A549 treated with dexamethasone at 1 μM for 4 hours (cell line): ENCODE results near the gene PCSK6. TPM values are rescaled to one million over a fixed set of nuclear protein-coding genes. Genes with fewer than 3 reads are reported as not detected.

ENCODE experiments used
- total RNA-seq: library from RNA; stranded (reverse); fragments of 200-300 nt; extraction: Qiagen RNA extraction; gene quantifications from 5 replicates; pipeline ENCODE4 v1.2.3, GENCODE V29; 2022

Gene PCSK6
- 10.4 to 15.6 TPM (median 13.9 TPM) in 5 replicates for total RNA-seq

GRCh38 chr15:101489599-101490407, at the start of gene PCSK6:
PCSK6 (minus strand) TSS chr15:101489707; CDS start chr15:101489670, 37 bp downstream.

DNA sequence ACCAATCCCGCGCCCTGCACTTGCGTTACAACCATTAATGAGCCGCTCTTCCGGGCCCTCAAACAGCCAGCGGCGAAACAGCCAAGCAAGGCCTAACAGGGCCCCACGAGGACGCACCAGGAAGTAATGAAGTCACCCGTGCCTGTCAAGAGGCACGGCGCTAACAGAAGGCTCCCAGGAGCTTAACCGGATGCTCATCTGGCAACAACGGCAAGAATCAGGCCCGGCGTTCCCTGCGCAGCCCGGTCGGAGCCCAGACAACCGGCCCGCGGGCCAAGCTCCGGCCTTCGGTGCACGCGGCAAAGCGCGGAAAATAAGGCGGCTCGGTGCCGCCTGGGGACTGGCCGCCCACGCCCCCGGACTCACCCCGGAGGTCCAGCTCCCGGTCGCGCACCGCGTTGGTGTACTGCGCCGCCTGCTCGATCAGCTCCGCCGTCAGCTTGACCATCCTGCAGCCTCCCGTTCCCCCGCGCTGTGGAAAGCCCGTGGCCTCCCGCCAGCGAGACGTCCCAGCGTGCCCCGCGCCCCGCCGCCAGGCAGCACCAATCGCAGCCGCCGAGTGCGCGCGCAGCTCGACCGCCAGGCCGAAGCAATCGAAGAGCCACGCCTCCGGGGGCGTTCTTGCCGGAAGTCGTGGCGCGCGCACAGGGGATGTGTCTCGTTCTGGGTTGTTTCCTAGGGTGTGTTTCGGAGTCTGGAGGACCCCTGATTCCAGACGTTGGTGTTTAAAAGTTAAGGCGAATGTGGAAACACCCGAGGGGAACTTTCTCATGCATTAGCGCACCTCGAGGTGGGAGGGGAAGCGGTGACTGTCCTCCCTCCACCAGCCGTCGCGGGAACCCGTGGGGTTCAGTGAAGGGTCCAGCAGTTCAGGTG, 194.5 kb downstream of the PCSK6 start, which contains the start of gene SNRPA1:
TSS of gene SNRPA1 (minus strand) at position 518 of the 876 bp plus-strand sequence. CDS start at position 448, 70 bp downstream.

GRCh38 chr15:101277038-101277822, 212.3 kb downstream of the PCSK6 start, which contains the start of gene SELENOS:
SELENOS (minus strand) TSS chr15:101277485; CDS start chr15:101277417, 68 bp downstream.

Other genes starting within 250 kb of the PCSK6 start
- 25.8 to 34.2 TPM (median 31.5 TPM) in 5 replicates for gene CHSY1, start 237.7 kb downstream of the PCSK6 start, total RNA-seq
- gene SELENOS, start 212.2 kb downstream of the PCSK6 start, total RNA-seq, result 153 to 186 TPM (median 163 TPM) in 5 replicates
- gene SNRPA1, start 194.5 kb downstream of the PCSK6 start, total RNA-seq, result 113 to 135 TPM (median 119 TPM) in 5 replicates
- 25.8 to 32.4 TPM (median 30.3 TPM) in 5 replicates for gene TM2D3, start 162.7 kb upstream of the PCSK6 start, total RNA-seq
- 7.1 to 11.1 TPM (median 8.1 TPM) in 5 replicates for gene TARS3, start 234.8 kb upstream of the PCSK6 start, total RNA-seq